Measurements from ENCODE around the gene DCT. TPM values are rescaled to one million over a fixed set of nuclear protein-coding genes. Genes with fewer than 3 reads are reported as not detected.

DCT gene
- total RNA-seq, 1 experiment from 2014 or later = not detected

GRCh38 chr13:94454906-94455305, 24.6 kb downstream of the DCT start:
- no peak for TF ChIP-seq CTCF (IDR thresholded peaks at IDR 0.05; ENCODE audit: unreplicated experiment)
- intact Hi-C loops (cut with micrococcal nuclease; ENCODE audit: unreplicated experiment) = no loop called here
- no TSS peak for BruUV-seq (replicated peaks)
- Mint-ChIP-seq H3K36me3 (ENCODE audit: insufficient read depth, unreplicated experiment) (no peaks in the 10 kb centered on the region), H3K9me3 (ENCODE audit: low read depth, unreplicated experiment) (no peaks in the 10 kb centered on the region), H3K4me3 (ENCODE audit: low read depth, unreplicated experiment) (no peak overlapping the region), H3K4me1 (ENCODE audit: low read depth, unreplicated experiment) (no peaks in the 10 kb centered on the region), H3K27me3 (ENCODE audit: unreplicated experiment) (no peaks in the 10 kb centered on the region), H3K27ac (ENCODE audit: unreplicated experiment) (no peak overlapping the region)
- CTCF ChIA-PET = no interaction called here
- DNase-seq = no peak

GRCh38 chr13:94454334-94454733, 25.1 kb downstream of the DCT start:
- no peak for DNase-seq
- no peaks in the 10 kb centered on the region for H3K9me3 Mint-ChIP-seq (ENCODE audit: low read depth, unreplicated experiment)
- H3K36me3 Mint-ChIP-seq (ENCODE audit: insufficient read depth, unreplicated experiment) = no peaks in the 10 kb centered on the region
- intact Hi-C loops (cut with micrococcal nuclease; ENCODE audit: unreplicated experiment) = no loop called here
- TF ChIP-seq CTCF (IDR thresholded peaks at IDR 0.05; ENCODE audit: unreplicated experiment) = no peak
- no peak overlapping the region for H3K4me3 Mint-ChIP-seq (ENCODE audit: low read depth, unreplicated experiment)
- no TSS peak for BruUV-seq (replicated peaks)
- H3K27me3 Mint-ChIP-seq (ENCODE audit: unreplicated experiment) = no peaks in the 10 kb centered on the region
- H3K4me1 Mint-ChIP-seq (ENCODE audit: low read depth, unreplicated experiment) = no peaks in the 10 kb centered on the region
- H3K27ac Mint-ChIP-seq (ENCODE audit: unreplicated experiment) = no peak overlapping the region
- CTCF ChIA-PET = no interaction called here

- no peaks in the 10 kb centered on the region for H3K36me3 Mint-ChIP-seq (ENCODE audit: insufficient read depth, unreplicated experiment)
- H3K27me3 Mint-ChIP-seq (ENCODE audit: unreplicated experiment) = no peaks in the 10 kb centered on the region
- intact Hi-C loops (cut with micrococcal nuclease; ENCODE audit: unreplicated experiment) = no loop called here
- no peaks in the 10 kb centered on the region for H3K9me3 Mint-ChIP-seq (ENCODE audit: low read depth, unreplicated experiment)
- H3K4me1 Mint-ChIP-seq (ENCODE audit: low read depth, unreplicated experiment) = no peaks in the 10 kb centered on the region
- no peak for TF ChIP-seq CTCF (IDR thresholded peaks at IDR 0.05; ENCODE audit: unreplicated experiment)
- H3K4me3 Mint-ChIP-seq (ENCODE audit: low read depth, unreplicated experiment) = no peak overlapping the region
- CTCF ChIA-PET = no interaction called here
- no TSS peak for BruUV-seq (replicated peaks)
- H3K27ac Mint-ChIP-seq (ENCODE audit: unreplicated experiment) = no peak overlapping the region
- no peak for DNase-seq
These were observed 34.7 kb downstream of the DCT start for GRCh38 chr13:94444826-94445225.

- Mint-ChIP-seq H3K36me3 (ENCODE audit: insufficient read depth, unreplicated experiment) (no peaks in the 10 kb centered on the region), H3K27ac (ENCODE audit: unreplicated experiment) (no peak overlapping the region), H3K4me1 (ENCODE audit: low read depth, unreplicated experiment) (no peaks in the 10 kb centered on the region), H3K4me3 (ENCODE audit: low read depth, unreplicated experiment) (no peak overlapping the region), H3K9me3 (ENCODE audit: low read depth, unreplicated experiment) (no peaks in the 10 kb centered on the region), H3K27me3 (ENCODE audit: unreplicated experiment) (no peaks in the 10 kb centered on the region)
- DNase-seq = no peak
- intact Hi-C loops (cut with micrococcal nuclease; ENCODE audit: unreplicated experiment) = loop anchor here (1.0 to 10.0 kb wide), 2 partner anchors 109 to 182 kb away; no protein-coding TSS in a partner anchor
- no TSS peak for BruUV-seq (replicated peaks)
- CTCF ChIA-PET = interaction anchor here (1.0 to 1.4 kb wide), 2 partner anchors 180 to 182 kb away, joined by 6 read pairs; no protein-coding TSS in a partner anchor
- no peak for TF ChIP-seq CTCF (IDR thresholded peaks at IDR 0.05; ENCODE audit: unreplicated experiment)
These were observed 43.8 kb downstream of the DCT start for GRCh38 chr13:94435604-94436226.
